ENCODE data around the gene GPR3.

DNA sequence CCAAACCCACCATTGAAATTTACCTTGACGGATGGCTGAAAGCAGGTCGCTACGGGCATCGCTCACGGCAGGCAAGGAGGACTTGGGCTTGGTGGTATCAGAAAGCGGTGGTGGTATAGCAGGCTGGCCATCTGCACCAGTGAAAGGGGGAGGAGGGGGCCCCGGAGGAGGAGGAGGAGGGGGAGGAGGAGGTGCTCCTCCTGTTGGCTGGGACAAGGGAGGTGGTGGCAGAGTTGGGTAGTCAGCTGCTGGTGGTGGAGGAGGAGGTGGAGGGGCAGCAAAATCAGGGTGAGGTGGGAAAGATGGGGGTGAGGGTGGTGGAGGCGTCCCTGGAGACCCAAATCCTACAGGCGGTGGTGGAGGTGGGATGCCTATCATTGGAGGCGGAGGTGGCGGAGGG is 17.2 kb downstream of the GPR3 start:
- TF ChIP-seq POLR2AphosphoS5 (IDR thresholded peaks at IDR 0.05; ENCODE audit: borderline replicate concordance, low read depth, low read length): no peak
- TF ChIP-seq EZH2 (IDR thresholded peaks at IDR 0.05): no peak

Data from SK-N-MC (cell line).